ENCODE results near the gene BCL2L12.

GRCh38 chr19:49646586-49646985 lies 19.1 kb upstream of the BCL2L12 start:
- TF ChIP-seq CTCF (IDR thresholded peaks at IDR 0.05) (no peak), POLR2A (IDR thresholded peaks at IDR 0.05) (no peak)

Measured in esophagus squamous epithelium (tissue), 4 donors.